IMR-90 (cell line): ENCODE measurements around the gene IL37.

Experiments
- CTCF ChIP-seq: conservative IDR thresholded peaks from 2 replicates; pipeline ENCODE4 v1.5.1; 2012; ENCODE audit warnings: mild to moderate bottlenecking, low read depth, low read length, improper control_type of control experiment
- RAD21 ChIP-seq: IDR thresholded peaks from 2 replicates; pipeline ENCODE4 v1.6.1; 2012; ENCODE audit warnings: low read length, improper control_type of control experiment

GRCh38 chr2:112916625-112917247 lies 5.8 kb downstream of the IL37 start:
- TF ChIP-seq CTCF (no peak), RAD21 (no peak)
